ENCODE results near the gene METAP1. TPM values are rescaled to one million over a fixed set of nuclear protein-coding genes. Genes with fewer than 3 reads are reported as not detected.

The METAP1 gene
- total and polyA plus RNA-seq, 2 of the 8 experiments (the other 6 are each of a cell fraction or from before 2014, with no cell fraction given), result 50.6 to 85.2 TPM

DNA sequence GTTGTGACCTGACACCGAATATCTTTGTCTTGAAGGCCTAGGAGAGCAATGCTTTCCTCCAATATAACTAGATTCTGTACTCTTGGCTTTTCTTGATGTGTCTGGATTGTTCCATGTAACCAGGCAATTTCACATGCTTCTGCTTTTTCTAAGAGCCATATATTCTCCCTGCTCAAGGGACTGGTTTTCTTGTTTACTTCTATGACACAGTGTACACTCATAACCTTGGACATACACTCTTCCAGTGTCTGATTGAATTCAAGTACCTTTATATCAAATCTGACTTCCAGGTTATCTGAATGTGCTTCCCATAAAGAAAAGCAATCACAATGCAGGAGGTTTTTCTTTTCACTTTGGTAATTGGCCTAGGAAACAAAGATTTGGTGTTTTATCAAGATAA is 49.2 kb upstream of the METAP1 start (continued):
- TF ChIP-seq CHD7 (IDR thresholded peaks at IDR 0.05; ENCODE audit: insufficient replicate concordance, low read length) (no peak), RBBP5 (IDR thresholded peaks at IDR 0.05; ENCODE audit: borderline replicate concordance, low read depth, low read length) (no peak)
